GM12878 (cell line): ENCODE measurements around the gene PLAC9.

ENCODE experiments used
- BACH1 ChIP-seq: fragments of 450-650 bp; IDR thresholded peaks from 2 replicates; pipeline ENCODE4 v1.6.1; 2017; ENCODE audit warnings: mild to moderate bottlenecking, borderline replicate concordance
- BMI1 ChIP-seq: fragments of 450-650 bp; IDR thresholded peaks from 2 replicates; pipeline ENCODE4 v1.6.1; 2016; ENCODE audit warnings: mild to moderate bottlenecking, moderate library complexity, borderline replicate concordance
- CHD1 ChIP-seq: IDR thresholded peaks from 2 replicates; pipeline ENCODE4 v1.6.1; 2012; ENCODE audit warnings: low read depth, low read length, improper control_type of control experiment
- EP300 ChIP-seq, 2 experiments: fragments of 150-350 bp in 1 of 2; IDR thresholded peaks; 2 replicates each; pipeline ENCODE4 v1.6.1; 2011 to 2012; ENCODE audit warnings: low read depth in 2 of 2, low read length in 2 of 2, borderline replicate concordance in 1 of 2, improper control_type of control experiment in 1 of 2, inconsistent platforms in 1 of 2; ENCODE audit not compliant: control insufficient read depth in 1 of 2
- NFIC ChIP-seq: IDR thresholded peaks from 2 replicates; pipeline ENCODE4 v1.6.1; 2012; ENCODE audit warnings: low read depth, mild to moderate bottlenecking, inconsistent platforms, low read length, moderate library complexity
- TF ChIP-seq, protein P1 (sequence below), 3 experiments: IDR thresholded peaks in 2 of 3; conservative IDR thresholded peaks in 1 of 3; 2 replicates each; pipeline ENCODE4 v1.5.1; 2011; ENCODE audit warnings: low read depth in 3 of 3, low read length in 3 of 3, mild to moderate bottlenecking in 3 of 3, control low read depth in 2 of 3, moderate library complexity in 2 of 3, inconsistent platforms in 1 of 3, mixed read lengths in 1 of 3; ENCODE audit not compliant: control insufficient read depth in 2 of 3, insufficient read depth in 1 of 3; ENCODE audit errors: extremely low read depth in 1 of 3
- TF ChIP-seq, protein P2 (sequence below): fragments of 450-650 bp; conservative IDR thresholded peaks from 2 replicates; pipeline ENCODE4 v1.6.1; 2017; ENCODE audit warnings: mild to moderate bottlenecking, moderate library complexity

DNA sequence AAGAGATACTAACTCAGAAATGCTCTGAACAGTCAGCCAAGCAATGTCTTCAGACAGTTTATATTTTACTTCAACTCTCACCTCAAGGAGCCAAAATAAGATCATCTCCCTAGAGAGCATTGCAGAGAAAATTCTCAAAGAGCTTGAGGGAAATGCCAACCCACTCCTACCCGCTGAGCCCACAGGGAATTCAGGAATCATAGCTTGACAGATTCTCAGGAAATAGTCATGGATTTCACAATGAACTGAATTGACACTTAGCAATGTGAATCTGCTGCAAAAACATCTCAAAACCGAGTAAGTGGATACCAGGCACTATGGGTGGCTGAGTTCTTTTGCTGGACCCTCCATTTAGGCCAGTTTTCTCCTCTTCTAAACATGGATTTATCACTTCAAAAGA is 9.8 kb upstream of the PLAC9 start:
- TF ChIP-seq NFIC (no peak), EP300 (IDR thresholded peaks at IDR 0.05; ENCODE audit: borderline replicate concordance in 1 of 2, control insufficient read depth in 1 of 2, low read depth in 2 of 2, low read length in 2 of 2) (no peak), CHD1 (no peak), BACH1 (no peak), BMI1 (no peak)
- TF ChIP-seq, protein P1, sequence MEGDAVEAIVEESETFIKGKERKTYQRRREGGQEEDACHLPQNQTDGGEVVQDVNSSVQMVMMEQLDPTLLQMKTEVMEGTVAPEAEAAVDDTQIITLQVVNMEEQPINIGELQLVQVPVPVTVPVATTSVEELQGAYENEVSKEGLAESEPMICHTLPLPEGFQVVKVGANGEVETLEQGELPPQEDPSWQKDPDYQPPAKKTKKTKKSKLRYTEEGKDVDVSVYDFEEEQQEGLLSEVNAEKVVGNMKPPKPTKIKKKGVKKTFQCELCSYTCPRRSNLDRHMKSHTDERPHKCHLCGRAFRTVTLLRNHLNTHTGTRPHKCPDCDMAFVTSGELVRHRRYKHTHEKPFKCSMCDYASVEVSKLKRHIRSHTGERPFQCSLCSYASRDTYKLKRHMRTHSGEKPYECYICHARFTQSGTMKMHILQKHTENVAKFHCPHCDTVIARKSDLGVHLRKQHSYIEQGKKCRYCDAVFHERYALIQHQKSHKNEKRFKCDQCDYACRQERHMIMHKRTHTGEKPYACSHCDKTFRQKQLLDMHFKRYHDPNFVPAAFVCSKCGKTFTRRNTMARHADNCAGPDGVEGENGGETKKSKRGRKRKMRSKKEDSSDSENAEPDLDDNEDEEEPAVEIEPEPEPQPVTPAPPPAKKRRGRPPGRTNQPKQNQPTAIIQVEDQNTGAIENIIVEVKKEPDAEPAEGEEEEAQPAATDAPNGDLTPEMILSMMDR (IDR thresholded peaks at IDR 0.05 in 2 of 3, conservative IDR thresholded peaks at IDR 0.05 in 1 of 3; ENCODE audit: control insufficient read depth in 2 of 3, extremely low read depth in 1 of 3, insufficient read depth in 1 of 3, low read depth in 3 of 3, low read length in 3 of 3): no peak
- TF ChIP-seq, protein P2, sequence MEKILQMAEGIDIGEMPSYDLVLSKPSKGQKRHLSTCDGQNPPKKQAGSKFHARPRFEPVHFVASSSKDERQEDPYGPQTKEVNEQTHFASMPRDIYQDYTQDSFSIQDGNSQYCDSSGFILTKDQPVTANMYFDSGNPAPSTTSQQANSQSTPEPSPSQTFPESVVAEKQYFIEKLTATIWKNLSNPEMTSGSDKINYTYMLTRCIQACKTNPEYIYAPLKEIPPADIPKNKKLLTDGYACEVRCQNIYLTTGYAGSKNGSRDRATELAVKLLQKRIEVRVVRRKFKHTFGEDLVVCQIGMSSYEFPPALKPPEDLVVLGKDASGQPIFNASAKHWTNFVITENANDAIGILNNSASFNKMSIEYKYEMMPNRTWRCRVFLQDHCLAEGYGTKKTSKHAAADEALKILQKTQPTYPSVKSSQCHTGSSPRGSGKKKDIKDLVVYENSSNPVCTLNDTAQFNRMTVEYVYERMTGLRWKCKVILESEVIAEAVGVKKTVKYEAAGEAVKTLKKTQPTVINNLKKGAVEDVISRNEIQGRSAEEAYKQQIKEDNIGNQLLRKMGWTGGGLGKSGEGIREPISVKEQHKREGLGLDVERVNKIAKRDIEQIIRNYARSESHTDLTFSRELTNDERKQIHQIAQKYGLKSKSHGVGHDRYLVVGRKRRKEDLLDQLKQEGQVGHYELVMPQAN: no peak
